HG02870 (cell line): ENCODE measurements around the gene WDR62.
A peak's percentile ranks its signal among the peaks of the same experiment; 100 is the strongest.

Experiments
- ATAC-seq: cut with Tn5 transposase; IDR thresholded peaks from one replicate; pipeline ENCODE4 v1.9.1; 2021; ENCODE audit warnings: mild to moderate bottlenecking, moderate library complexity; ENCODE audit not compliant: unreplicated experiment

Gene WDR62

GRCh38 chr19:36054733-36055686 lies at the start of gene WDR62:
WDR62 (plus strand) TSS chr19:36054897; CDS start chr19:36054972, 75 bp downstream.
- peak; percentile 69 for ATAC-seq

DNA sequence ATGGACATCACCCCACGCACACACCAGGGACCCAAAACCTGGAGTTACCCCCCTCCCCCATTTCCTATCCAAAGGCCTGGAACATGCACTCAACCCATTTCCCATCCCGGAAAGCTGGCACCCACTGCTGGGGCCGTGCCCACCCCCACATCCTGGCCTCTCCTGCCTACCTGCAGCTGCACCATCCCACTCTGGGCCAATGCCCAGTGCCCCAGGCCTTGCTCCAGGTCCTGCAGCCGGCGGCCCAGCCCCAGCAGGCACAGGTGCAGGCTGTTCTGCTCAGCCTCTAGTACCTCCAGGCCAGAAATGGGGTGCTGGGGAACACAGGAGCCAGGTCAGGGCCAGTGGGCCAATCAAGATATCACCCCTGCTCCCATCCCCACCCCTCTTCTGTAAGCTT lies 47.7 kb upstream of the WDR62 start:
- ATAC-seq, result no peak

GRCh38 chr19:36008336-36008978 lies 46.2 kb upstream of the WDR62 start, which contains the start of gene SYNE4:
SYNE4 (minus strand) TSS chr19:36008813; CDS start chr19:36008681, 132 bp downstream.
- ATAC-seq, result no peak

- ATAC-seq, result no peak
Measured at GRCh38 chr19:36009220-36009619, 45.5 kb upstream of the WDR62 start.

DNA sequence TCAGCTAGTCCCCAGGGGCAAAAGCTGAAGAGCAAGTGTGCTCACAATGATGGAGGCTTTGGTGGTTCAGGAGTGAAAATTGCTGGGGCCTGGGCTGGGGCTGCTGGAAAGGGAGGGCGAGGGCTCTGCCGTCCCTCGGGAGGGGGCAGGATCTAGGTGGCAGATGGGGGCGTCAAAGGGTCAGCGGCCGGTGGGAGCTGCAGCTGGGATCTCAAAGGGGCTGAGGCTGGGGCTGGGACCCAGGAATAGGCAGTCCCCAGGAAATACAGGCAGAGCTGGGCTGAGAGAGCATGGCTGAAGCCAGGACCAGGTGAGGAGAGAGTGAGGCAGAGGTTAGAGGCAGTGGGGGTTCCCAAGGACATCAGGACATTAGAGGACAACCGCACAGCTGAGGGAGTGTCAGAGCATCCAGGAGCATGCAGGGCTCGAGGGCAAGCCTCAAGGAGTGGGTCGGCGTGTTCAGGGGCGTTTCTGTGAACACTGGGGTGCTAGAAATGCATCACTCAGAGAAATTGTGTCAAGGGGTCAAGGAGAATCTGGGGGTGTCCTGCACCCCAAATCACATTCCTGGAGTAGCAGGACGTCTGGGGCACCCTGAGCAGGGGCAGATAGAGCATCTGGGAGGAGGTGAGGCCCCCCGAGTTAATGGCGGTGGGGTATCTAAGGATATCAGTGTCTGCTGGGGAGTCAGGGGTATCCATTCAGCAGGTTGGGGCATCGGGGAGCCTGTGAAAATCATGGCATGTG lies 44.9 kb upstream of the WDR62 start:
- ATAC-seq, result no peak

- no peak for ATAC-seq
Measured at GRCh38 chr19:36010402-36010801, 44.3 kb upstream of the WDR62 start.

GRCh38 chr19:36013280-36014011 lies 41.3 kb upstream of the WDR62 start:
- ATAC-seq, result no peak

- ATAC-seq, result peak; percentile 98
Measured at GRCh38 chr19:36014012-36014924, 40.4 kb upstream of the WDR62 start, which contains the start of gene ALKBH6. ALKBH6 (minus strand) TSS chr19:36014213; CDS start chr19:36013397, 816 bp downstream.

- ATAC-seq, result no peak
Measured at GRCh38 chr19:36019061-36019670, 35.5 kb upstream of the WDR62 start.

DNA sequence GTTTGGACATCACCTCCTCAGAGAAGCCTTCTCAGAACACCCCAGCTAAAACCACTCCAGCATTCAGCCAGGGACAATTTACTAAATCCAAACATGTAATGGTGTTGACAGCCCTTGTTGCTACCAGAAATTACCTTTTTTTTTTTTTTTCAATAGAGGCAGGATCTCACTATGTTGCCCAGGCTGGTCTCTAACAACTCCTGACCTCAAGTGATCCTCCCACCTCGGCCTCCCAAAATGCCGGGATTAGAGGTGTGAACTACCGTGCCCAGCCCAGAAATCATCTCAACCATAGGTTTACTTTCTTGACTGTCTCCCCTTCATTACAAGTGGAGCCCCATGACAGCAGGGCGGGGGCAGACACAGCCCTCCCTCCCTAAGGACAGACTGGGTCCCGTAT lies 31.3 kb upstream of the WDR62 start:
- no peak for ATAC-seq

DNA sequence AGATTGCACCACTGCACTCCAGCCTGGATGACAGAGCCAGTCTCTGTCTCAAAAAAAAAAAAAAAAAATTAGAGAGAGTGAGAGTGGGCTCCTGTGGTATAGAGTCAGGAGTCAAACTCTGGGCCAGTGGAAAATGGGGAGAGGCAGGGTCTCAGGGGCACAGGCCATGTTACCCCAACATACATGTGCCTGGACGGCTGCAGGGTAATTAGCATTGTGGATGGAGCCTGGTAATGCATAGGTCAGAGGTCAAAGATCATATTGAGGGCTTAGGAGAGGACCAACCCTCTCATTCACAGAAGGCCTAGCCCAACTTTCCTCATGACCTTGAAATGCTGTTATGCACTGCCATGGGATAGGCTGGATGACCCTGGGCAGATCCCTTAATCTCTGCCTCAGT lies 29.2 kb upstream of the WDR62 start:
- ATAC-seq, result no peak

- ATAC-seq, result no peak
Measured at GRCh38 chr19:36026091-36026876, 28.4 kb upstream of the WDR62 start.

DNA sequence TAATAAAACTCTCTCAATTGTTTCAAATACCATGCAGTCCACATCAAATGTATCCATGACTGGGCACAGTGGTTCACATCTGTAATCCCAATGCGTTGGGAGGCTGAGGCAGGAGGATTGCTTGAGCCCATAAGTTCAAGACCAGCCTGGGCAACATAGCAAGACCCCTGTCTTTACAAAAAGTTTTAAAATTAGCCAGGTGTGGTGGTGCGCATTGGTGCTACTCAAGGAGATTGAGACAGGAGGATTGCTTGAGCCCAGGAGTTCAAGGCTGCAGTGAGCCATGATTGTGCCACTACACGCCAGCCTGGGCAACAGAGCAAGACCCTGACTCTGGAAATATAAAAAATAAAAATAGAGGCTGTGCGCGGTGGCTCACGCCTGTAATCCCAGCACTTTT lies 27.0 kb upstream of the WDR62 start:
- ATAC-seq, result no peak

DNA sequence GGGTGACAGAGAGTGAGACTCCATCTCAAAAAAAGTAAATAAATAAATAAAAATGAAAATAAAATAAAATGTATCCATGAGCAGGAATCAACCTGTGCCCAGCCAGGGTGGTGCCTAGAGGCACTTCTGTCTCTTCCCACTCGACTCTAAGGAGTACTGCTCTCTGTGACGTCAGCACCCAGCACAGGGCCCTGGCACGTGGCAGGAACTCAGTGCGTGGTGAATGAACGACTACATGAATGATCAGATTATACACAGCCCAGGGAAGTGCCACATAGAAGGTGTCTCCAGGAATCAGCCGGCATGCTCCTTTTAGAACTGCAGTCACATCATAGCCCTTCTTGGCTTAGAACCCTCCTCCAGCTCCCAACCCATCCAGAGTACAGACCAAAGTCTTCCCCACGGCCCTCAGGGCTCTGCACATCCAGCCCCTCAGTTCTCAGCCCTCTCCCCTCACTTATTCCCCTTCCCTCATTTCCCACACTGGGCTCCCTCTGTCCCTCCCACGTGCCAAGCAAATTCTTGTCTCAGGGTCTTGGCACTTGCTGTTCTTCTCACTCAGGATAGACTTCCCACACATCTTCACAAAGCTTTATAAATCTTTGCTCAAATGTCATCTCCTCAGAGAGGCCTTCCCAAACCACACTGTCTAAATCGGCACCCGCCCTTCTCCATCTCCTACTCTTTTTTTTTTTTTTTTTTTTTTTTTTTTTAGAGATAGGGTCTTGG lies 26.2 kb upstream of the WDR62 start:
- no peak for ATAC-seq

DNA sequence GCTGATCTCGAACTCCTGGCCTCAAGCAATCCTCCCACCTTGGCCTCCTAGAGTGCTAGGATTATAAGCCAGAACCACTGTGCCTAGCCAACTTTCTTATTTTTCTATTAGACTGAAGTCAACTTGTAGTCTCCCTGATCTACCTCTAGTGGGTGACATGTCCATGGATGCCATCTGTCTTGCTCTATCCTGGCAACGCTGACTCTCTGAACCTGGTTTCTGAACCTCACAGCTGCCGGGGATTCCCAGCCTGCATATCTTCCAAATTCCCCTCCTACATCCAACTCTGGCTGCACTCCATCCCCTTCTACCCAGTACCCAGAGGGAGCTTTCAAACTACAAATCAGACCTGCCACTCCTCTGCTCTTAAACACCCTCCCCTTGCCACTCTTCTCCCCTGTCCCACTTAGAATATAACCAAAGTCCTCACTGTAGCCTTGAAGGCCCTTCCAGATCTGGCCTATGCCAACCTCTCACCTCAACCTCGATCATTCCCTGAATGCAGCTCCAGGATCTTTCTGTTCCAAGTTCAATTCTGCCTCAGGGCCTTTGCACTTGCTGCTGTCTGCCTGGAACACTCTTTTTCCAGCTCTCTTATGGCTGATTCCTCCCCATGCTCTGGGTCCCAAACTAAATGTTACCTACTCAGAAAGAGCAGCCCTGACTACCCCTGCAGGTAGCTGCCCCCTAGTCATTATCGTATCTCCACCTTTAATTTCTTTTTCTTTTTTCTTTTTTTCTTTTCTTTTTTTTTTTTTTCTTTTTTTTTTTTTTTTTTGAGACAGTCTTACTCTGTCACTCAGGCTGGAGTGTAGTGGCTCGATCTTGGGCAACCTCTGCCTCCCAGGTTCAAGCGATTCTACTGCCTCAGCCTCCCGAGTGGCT lies 24.2 kb upstream of the WDR62 start:
- ATAC-seq, result no peak

GRCh38 chr19:36031308-36031707 lies 23.4 kb upstream of the WDR62 start:
- ATAC-seq, result no peak
